SH-SY5Y (cell line): ENCODE data around the gene ZNF775.

Experiments used
- GATA2 ChIP-seq: IDR thresholded peaks from 2 replicates; pipeline ENCODE4 v1.6.1; 2011; ENCODE audit warnings: mild to moderate bottlenecking, low read depth, low read length
- GATA3 ChIP-seq: IDR thresholded peaks from 2 replicates; pipeline ENCODE4 v1.6.1; 2011; ENCODE audit warnings: low read depth, mild to moderate bottlenecking, low read length, moderate library complexity

DNA sequence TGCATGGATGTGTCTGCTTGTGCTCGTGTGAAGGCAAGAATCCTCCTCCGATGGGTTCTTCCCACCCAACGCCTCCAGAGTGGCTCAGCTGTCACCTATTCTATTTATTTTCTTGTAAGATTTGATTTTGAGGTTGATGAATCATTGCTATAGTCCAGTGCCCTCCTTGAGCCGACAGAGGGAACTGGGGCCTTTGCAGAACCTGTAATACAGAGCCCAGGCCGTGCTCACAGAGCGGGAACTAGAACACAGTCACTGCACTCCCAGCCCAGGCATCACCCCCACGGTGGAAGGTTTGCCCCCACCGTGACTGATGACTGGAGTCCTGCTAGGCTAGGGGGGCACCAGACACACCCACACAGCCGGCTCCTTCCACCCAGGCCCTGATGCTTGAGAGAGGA is 39.7 kb upstream of the ZNF775 start:
- TF ChIP-seq GATA2 (no peak), GATA3 (no peak)
